Endothelial cell of umbilical vein (primary cell): ENCODE measurements around the gene LGALS7. TPM values are rescaled to one million over a fixed set of nuclear protein-coding genes. Genes with fewer than 3 reads are reported as not detected.
"Not testable (repeated sequence)": the region's sequence is repeated elsewhere in the genome, so short reads cannot be mapped to it uniquely, and the experiment has no call there.

Experiments used
- BruUV-seq: library from RNA; stranded (reverse); fragments of 400-500 nt; replicated peaks from 2 replicates; lab custom pipeline; 2021; lab: Mats Ljungman, UMichigan
- CTCF ChIA-PET: fragments of 300-600, 350-600 bp; sonication (Branson Sonifier 250); formaldehyde crosslinking; loops from one replicate; lab custom pipeline; 2021; ENCODE audit warnings: antibody characterized with exemption, inconsistent platforms; lab: Charles Lee
- POLR2A ChIA-PET: fragments of 300-600, 350-600 bp; sonication (Branson Sonifier 250); formaldehyde crosslinking; loops from one replicate; lab custom pipeline; 2021; ENCODE audit warnings: antibody characterized with exemption, inconsistent platforms; lab: Charles Lee
- DNase-seq: peaks from one replicate; pipeline ENCODE4 v3.0.0-alpha.2; 2011; ENCODE audit warnings: low read depth, low spot score
- FAIRE-seq: peaks from 2 replicates; lab custom pipeline; 2011; peaks lifted over from hg19 to GRCh38; lab: Jason Lieb, UNC
- H2AFZ ChIP-seq: 2 replicates; pipeline ENCODE4 v1.6.0; 2012; ENCODE audit warnings: low read depth, low read length, control low read depth, inconsistent platforms
- H3K27ac ChIP-seq: 2 replicates; pipeline ENCODE4 v1.5.1; 2011; ENCODE audit warnings: low read depth, mild to moderate bottlenecking, control low read depth, low read length, moderate library complexity; ENCODE audit not compliant: insufficient read depth
- H3K27me3 ChIP-seq, 2 experiments: 2 replicates each; pipeline versions ENCODE4 v1.6.0 to v1.6.1; 2011; ENCODE audit warnings: low read length in 2 of 2, mixed read lengths in 1 of 2; ENCODE audit not compliant: control insufficient read depth in 2 of 2, insufficient read depth in 2 of 2
- H3K36me3 ChIP-seq, 2 experiments: 2 replicates in 1 of 2; 3 replicates in 1 of 2; pipeline ENCODE4 v1.5.1; 2011; ENCODE audit warnings: low read length in 2 of 2, mild to moderate bottlenecking in 1 of 2, moderate library complexity in 1 of 2; ENCODE audit not compliant: control insufficient read depth in 2 of 2, insufficient read depth in 2 of 2; ENCODE audit errors: extremely low read depth in 1 of 2
- H3K4me1 ChIP-seq: 3 replicates; pipeline ENCODE4 v1.5.1; 2011; ENCODE audit warnings: mild to moderate bottlenecking, low read length; ENCODE audit not compliant: control insufficient read depth, insufficient read depth; ENCODE audit errors: extremely low read depth
- H3K4me2 ChIP-seq: 2 replicates; pipeline ENCODE4 v1.6.1; 2011; ENCODE audit warnings: low read length, control low read depth, mixed read lengths; ENCODE audit not compliant: insufficient read depth
- H3K4me3 ChIP-seq, 3 experiments: fragments of 200-600 bp in 1 of 3; sonication (generic), shearing (Covaris generic) in 1 of 3; replicated peaks in 1 of 3; 2 replicates each; pipeline ENCODE4 v1.5.1; 2011 to 2016; ENCODE audit warnings: control low read depth in 3 of 3, low read length in 3 of 3, mild to moderate bottlenecking in 2 of 3, inconsistent platforms in 1 of 3, low read depth in 1 of 3, moderate library complexity in 1 of 3; ENCODE audit not compliant: insufficient read depth in 1 of 3
- H3K79me2 ChIP-seq: 2 replicates; pipeline ENCODE4 v1.6.0; 2012; ENCODE audit warnings: low read length, inconsistent platforms; ENCODE audit not compliant: control insufficient read depth, insufficient read depth
- H3K9ac ChIP-seq: replicated peaks from 2 replicates; pipeline ENCODE3; 2011; ENCODE audit warnings: low read length, control low read depth; ENCODE audit not compliant: insufficient read depth; ENCODE audit errors: extremely low read depth
- H3K9me1 ChIP-seq: replicated peaks from 3 replicates; pipeline ENCODE4 v1.6.0; 2011; ENCODE audit warnings: mild to moderate bottlenecking, low read length; ENCODE audit not compliant: control insufficient read depth, insufficient read depth; ENCODE audit errors: extremely low read depth
- H3K9me3 ChIP-seq: replicated peaks from 2 replicates; pipeline ENCODE4 v1.5.1; 2012; ENCODE audit warnings: low read length, inconsistent platforms; ENCODE audit not compliant: control insufficient read depth, insufficient read depth
- H4K20me1 ChIP-seq: replicated peaks from 2 replicates; pipeline ENCODE3; 2011; ENCODE audit warnings: mild to moderate bottlenecking, low read length; ENCODE audit not compliant: control insufficient read depth, insufficient read depth; ENCODE audit errors: extremely low read depth
- EZH2 ChIP-seq: IDR thresholded peaks from 2 replicates; pipeline ENCODE4 v1.6.1; 2012; ENCODE audit warnings: borderline replicate concordance, low read depth, mild to moderate bottlenecking, moderate library complexity, low read length, inconsistent platforms; ENCODE audit not compliant: severe bottlenecking
- dilution Hi-C: fragments of 300-500 bp; cut with MboI; formaldehyde crosslinking; loops from one replicate; pipeline ENCODE4 v1.15.0; 2019; ENCODE audit warnings: low sequenced_read_pairs; ENCODE audit not compliant: extremely low pct_ligation_motif_present
- intact Hi-C: fragments of 100-400 bp; cut with micrococcal nuclease; formaldehyde crosslinking; loops from one replicate; pipeline ENCODE4 v1.10.0; 2022
- polyA plus RNA-seq, 4 experiments: library from polyadenylated mRNA; depleted of rRNA in 3 of 4; stranded (reverse) in 3 of 4; unstranded in 1 of 4; fragments of >200 nt; gene quantifications; 2 replicates each; pipeline versions ENCODE4 v1.2.1 to v1.2.3, GENCODE V29; 2011 to 2012; ENCODE audit warnings: missing spikeins in 1 of 4
- total RNA-seq: library from RNA; stranded (reverse); gene quantifications from 2 replicates; pipeline ENCODE4 v1.2.3, GENCODE V29; 2021

Gene LGALS7
- total and polyA plus RNA-seq, 2 donors (not counting 3 experiments of a cell fraction or from before 2014, with no cell fraction given): not detected

- BruUV-seq, POLR2A ChIA-PET, intact Hi-C loops, H3K4me2 ChIP-seq, H3K4me3 ChIP-seq, H4K20me1 ChIP-seq, H3K9me1 ChIP-seq, H3K27ac ChIP-seq, dilution Hi-C loops, H3K27me3 ChIP-seq, H2AFZ ChIP-seq, FAIRE-seq, H3K36me3 ChIP-seq, H3K9ac ChIP-seq, H3K9me3 ChIP-seq, H3K4me1 ChIP-seq, H3K79me2 ChIP-seq, DNase-seq: not testable (repeated sequence)
- CTCF ChIA-PET: interaction anchor here (0.9 to 1.8 kb wide), 4 partner anchors 9 to 358 kb away, joined by 3 to 8 read pairs (median 3); partner anchors contain the start of gene FAM98C
Observed at GRCh38 chr19:38760805-38761517, 12.4 kb downstream of the LGALS7 start.

- dilution Hi-C loops (no loop called here), intact Hi-C loops (no loop called here)
- Histone ChIP-seq H3K4me3 (no peak overlapping the region), H3K79me2 (no peaks in the 10 kb centered on the region), H3K4me2 (no peak overlapping the region), H4K20me1 (no peaks in the 10 kb centered on the region), H3K9me3 (no peaks in the 10 kb centered on the region), H3K27ac (no peak overlapping the region), H3K4me1 (no peaks in the 10 kb centered on the region), H3K9ac (no peak overlapping the region), H3K9me1 (no peaks in the 10 kb centered on the region), H2AFZ (no peak overlapping the region), H3K27me3 (no peaks in the 10 kb centered on the region), H3K36me3 (no peaks in the 10 kb centered on the region)
- no TSS peak for BruUV-seq
- no peak for DNase-seq
- POLR2A ChIA-PET: no interaction called here
- CTCF ChIA-PET: no interaction called here
- no peak for FAIRE-seq
- no peak for TF ChIP-seq EZH2
Observed at GRCh38 chr19:38759590-38760003, 13.7 kb downstream of the LGALS7 start.

DNA sequence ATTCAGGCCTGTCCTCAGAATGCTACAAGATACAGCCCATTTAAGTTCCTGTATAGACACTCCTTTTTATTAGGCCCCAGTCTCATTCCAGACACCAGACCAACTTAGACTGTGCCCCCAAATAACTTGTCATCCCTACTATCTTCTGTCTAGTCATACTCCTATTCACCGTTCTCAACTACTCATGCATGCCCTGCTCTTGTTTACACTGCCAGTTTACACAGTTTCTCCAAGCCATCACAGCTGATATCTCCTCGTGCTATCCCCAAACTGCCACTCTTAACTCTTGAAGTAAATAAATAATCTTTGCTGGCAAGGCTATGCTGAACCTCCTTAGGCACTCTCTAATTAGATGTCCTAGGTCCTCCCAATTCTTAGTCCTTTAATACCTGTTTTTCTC lies 19.1 kb downstream of the LGALS7 start:
- CTCF ChIA-PET, H3K27me3 ChIP-seq, intact Hi-C loops, H3K4me1 ChIP-seq, H3K9me1 ChIP-seq, H2AFZ ChIP-seq, H3K36me3 ChIP-seq, H4K20me1 ChIP-seq, H3K9me3 ChIP-seq, H3K9ac ChIP-seq, H3K4me2 ChIP-seq, H3K27ac ChIP-seq, POLR2A ChIA-PET, DNase-seq, H3K79me2 ChIP-seq, FAIRE-seq, H3K4me3 ChIP-seq, BruUV-seq, dilution Hi-C loops: not testable (repeated sequence)

DNA sequence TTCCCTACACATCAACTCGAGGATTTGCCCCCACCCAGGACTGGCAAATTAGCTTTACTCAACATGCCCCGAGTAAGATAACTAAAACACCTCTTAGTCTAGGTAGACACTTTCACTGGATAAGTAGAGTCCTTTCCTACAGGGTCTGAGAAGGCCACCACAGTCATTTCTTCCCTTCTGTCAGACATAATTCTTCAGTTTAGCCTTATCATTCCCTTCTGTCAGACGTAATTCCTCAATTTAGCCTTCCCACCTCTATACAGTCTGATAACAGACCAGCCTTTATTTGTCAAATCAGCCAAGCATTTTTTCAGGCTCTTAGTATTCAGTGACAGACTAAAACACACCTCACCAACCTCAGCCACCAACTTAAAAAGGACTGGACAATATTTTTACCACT lies 19.5 kb downstream of the LGALS7 start:
- H3K27me3 ChIP-seq, H3K4me1 ChIP-seq, dilution Hi-C loops, H3K36me3 ChIP-seq, BruUV-seq, H4K20me1 ChIP-seq, POLR2A ChIA-PET, CTCF ChIA-PET, H3K4me3 ChIP-seq, H3K27ac ChIP-seq, H3K79me2 ChIP-seq, FAIRE-seq, H3K9me3 ChIP-seq, H3K9me1 ChIP-seq, intact Hi-C loops, H3K4me2 ChIP-seq, H2AFZ ChIP-seq, H3K9ac ChIP-seq, DNase-seq: not testable (repeated sequence)
